Stimulated activated naive CD4-positive, alpha-beta T cell (primary cell): ENCODE measurements around the gene RNF175.

Experiments
- DNase-seq, 6 experiments: peaks; one replicate each; lab custom pipeline; 2025; lab: John Stamatoyannopoulos, UW

RNF175 gene

GRCh38 chr4:153785910-153786721 is 26.3 kb upstream of the RNF175 start:
- peak in 2 of 6 experiments; percentile 6 to 26 for DNase-seq

DNA sequence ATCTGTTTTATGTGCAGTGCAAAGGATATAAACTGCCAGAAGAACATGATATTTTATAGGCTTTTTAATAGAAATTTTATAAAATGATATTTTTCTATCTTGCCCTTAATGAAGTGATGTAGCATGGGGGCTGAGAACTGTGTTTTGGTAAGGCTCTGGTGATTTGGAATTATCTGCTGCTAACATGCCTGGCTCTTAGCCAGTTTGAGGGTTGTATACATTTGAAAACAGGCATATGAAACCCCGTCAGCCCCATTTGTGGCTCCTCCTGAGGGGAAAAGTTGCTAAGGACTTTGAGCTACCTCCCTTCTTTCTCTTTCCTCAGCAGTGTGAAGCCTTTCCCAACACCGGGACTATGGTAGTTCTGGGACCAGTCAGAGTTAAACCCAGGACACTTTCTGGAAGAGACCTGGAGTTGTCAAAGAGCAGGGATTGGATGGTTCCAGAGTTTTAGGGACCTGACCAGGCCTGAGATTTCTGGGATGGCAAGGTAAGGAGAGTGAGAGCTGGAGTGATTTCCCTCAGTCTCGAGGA is 24.4 kb upstream of the RNF175 start:
- DNase-seq = no peak

DNA sequence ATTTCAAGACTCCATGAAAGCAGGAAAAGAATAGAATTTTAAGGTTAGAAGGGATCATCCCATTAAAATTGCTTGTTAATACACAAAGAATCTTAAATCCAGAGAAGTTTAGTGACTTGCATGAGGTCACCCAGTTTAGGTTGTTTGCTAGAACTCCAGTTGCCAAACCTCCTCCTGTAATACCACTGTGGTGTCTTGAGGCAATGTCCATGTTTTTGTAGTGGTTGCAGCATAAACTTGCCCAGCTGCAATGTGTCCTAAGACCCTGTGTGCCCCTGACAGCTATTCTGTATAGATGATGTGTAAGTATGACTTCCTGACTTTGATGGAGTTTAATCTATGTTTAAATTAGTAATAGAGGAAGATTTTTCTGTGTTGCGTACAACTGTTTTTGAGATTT is 22.8 kb upstream of the RNF175 start:
- no peak for DNase-seq

GRCh38 chr4:153781717-153782416 is 22.0 kb upstream of the RNF175 start:
- no peak for DNase-seq

DNA sequence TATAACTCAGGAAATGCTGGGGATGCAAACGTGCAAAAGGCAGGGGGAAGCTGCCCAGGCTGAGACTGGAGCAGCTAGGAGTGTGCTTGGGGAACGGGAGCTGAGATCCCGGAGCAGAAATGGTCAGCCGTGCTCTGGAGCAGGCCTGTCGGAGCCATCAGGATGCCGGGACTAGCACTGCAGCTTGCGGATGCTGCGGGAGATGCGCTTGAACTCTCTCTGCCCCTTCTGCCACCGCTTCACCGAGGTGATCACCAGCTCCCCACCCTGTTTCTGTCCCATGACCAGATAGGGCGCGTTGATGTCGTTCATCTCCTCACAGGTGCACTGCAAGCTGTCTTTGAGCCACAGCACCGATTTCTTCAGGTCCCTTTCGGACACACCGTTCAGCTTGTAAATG is 21.5 kb upstream of the RNF175 start:
- no peak for DNase-seq

DNA sequence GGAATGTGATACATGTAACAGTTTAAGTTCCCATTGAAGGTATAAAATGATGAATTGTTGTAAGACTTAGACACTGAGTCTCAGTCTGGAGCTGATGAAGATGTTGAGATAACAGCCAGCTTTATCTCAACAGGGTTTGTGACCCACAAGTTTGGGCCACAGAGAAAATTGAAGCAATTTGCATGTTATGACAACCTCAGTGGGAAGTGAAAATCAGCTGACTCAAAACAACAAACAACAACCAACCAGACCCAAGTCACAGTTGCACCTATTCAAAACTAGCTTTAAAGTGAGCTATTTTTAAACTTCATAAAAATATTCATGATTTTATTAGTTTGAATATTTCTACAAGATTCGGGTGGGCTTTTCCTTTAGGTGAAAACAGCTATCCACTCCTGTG is 21.1 kb upstream of the RNF175 start:
- no peak for DNase-seq

GRCh38 chr4:153780221-153780620 is 20.4 kb upstream of the RNF175 start:
- no peak for DNase-seq

GRCh38 chr4:153778383-153778782 is 18.6 kb upstream of the RNF175 start:
- DNase-seq = no peak

DNA sequence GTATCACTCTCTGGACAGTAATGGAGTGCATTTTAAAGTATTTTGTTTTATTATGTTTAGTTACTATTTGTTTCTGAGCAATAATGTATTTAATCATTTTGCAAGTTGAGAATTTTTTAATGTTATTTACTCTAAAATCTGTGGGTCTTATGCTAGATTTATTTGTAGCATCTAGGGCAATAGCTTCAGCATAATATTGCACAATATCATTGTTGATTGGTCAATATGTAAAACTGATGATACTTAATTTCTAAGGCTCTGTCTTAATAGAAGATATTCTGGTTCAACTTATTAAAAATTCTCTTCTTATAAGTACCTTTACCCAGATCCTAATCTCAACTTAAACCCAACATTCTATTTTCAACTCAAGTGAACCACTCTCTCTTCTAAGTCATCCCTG is 17.6 kb upstream of the RNF175 start:
- no peak for DNase-seq

- no peak for DNase-seq
Observed at GRCh38 chr4:153776601-153777000, 16.8 kb upstream of the RNF175 start.

- DNase-seq = no peak
Observed at GRCh38 chr4:153773236-153773690, 13.4 kb upstream of the RNF175 start.

GRCh38 chr4:153771046-153771445 is 11.2 kb upstream of the RNF175 start:
- no peak for DNase-seq

DNA sequence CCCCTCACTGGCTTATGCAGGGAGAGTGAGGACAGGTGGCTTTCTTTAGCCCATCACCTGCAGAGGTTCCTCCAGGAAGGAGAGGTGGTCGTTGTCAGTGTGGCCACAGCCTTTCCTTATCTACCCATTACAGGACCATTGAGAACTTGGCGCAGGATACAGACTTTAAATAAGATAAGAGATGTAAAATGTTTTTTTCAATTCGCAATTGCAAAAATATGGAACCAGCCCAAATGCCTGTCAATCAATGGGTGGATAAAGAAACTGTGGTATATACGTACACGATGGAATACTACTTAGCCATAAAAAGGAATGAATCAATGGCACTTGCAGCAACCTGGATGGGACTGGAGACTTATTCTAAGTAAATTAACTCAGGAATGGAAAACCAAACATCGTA is 6.9 kb upstream of the RNF175 start:
- no peak for DNase-seq

GRCh38 chr4:153765894-153766293 is 6.1 kb upstream of the RNF175 start:
- DNase-seq = no peak

DNA sequence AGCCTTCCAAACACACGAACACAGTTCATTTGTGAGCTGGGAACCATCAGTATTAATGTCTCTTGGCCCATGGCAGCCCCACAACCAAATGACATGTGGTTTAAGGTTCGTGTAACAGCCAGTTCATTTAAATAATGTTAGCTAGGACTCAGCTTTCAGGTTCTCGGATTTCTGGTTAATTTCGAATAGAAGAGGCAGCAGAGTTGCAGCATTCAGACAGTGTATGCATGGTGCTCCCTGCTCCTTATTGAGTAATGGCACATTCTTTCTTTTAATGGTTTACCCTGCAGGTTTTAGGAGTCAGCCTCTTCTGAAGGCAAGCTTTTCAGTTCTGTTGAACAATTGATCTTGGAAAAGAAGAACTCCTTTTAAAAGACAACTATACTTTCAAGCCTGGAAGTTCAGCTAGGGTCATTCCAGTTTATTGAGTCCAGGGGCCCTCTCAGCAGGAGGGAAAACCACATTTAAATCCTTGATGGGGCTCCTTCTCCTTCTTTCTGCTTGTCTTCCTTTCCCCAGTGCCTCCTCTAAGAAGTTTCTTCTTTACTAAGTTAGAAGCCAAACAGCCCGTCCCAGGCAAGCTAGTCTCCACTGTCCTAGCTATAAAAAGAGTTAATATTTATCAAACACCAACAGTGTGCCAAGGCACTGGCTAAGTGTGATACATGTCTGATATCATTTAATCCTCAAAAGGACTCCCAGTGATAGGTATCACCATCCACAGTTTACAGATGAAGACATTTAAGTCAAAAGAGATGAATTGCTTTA is 5.0 kb upstream of the RNF175 start:
- no peak for DNase-seq

DNA sequence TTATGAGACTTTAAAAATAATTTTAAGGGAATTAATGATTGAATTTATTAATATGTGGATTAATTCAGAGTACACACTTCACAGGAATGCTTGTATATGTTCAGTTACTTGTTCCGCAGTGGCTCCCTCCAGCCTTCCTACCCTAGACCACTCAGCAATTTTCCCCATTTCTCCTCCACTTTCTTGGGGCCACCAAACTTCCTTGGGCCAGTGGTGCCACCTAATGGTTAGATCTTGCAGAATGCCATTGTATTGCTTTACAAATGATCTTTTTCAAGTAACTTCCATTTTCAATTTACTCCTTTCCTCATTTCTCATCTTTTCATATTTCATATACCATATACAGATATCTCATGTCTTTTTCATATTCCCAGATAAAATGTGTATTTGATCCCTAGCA is 3.6 kb upstream of the RNF175 start:
- no peak for DNase-seq

DNA sequence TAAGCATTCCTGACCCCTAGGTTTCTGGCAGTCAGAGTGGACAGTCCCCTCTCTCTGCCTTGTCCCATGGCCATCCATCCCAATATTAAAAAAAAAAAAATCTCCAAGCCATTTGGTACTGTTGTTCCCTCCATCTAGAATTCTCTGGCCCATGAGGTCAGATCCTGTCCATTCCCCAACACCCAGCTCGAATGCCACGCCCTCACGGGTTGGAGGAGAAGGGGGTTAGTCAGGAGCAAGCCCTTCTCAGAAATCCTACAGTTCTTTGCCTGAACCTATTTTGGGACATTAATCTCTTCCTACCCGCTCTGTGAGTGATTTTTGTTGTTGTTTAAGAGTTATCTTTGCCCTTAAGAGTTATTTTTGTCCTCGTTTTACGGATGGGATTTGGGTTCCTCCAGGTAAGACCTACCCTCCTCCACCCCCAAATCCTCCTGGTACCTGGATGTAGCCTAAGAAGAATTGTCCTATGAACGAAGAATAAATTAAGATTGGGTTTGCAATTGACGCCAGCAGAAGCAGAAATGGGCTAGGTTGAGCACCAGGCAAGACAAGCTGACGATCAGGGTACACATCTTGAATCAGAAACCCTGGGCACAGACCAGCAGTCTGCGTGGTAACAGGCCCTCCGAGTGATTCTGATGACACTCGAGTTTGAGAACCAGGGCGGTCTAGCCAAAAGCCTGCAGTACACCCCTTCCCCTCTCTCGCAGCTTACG is 977 bp downstream of the RNF175 start:
- DNase-seq = peak in 1 of 6 experiments; percentile 19

DNA sequence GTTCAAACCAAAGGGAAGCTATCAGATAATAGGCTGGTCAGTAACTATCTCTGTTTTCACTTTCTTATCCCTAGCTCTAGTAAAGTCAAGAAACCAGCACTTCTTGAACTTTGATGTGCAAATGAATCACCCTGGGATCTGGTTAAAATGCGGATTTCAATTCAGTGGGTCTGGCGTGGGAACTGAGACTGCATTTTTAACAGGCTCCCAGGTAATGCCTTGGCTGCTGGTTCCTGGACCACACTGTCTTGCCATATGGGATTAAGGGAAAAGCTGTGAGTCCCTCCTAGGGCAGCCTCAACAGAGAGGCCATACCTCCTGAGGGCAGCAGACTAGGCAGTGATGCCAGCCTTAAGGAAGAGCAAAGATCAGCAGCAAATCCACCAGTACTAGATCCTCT is 1.7 kb downstream of the RNF175 start:
- no peak for DNase-seq

- no peak for DNase-seq
Observed at GRCh38 chr4:153757407-153757806, 2.4 kb downstream of the RNF175 start.

DNA sequence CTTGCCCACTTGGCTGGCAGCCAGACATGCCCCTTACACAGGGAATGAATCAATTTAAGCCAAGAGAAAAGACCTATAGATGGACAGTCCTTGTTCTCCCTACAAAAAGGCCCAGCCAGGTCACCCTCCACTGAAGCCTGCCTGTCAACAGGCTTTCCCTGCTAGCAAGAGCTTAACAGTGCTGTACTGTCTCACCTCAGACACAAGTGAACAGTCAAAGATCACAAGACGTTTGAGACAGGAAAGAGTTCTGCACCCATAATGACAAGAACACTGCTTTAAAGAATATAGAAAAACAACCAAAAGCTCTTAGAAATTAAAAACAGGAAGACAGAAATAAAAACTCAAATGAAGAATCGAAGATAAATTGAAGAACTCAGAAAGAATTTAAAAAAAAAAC is 4.6 kb downstream of the RNF175 start:
- peak in 3 of 6 experiments; percentile 50 to 66 (median 61) for DNase-seq

- peak; percentile 12 to 77 (median 52) for DNase-seq
Observed at GRCh38 chr4:153750197-153750817, 9.5 kb downstream of the RNF175 start.
